GM18909 (cell line): ENCODE data around the gene ZNF581.

Source experiments
- ATAC-seq: cut with Tn5 transposase; IDR thresholded peaks from one replicate; pipeline ENCODE4 v1.9.1; 2021; ENCODE audit warnings: mild to moderate bottlenecking; ENCODE audit not compliant: unreplicated experiment, poor library complexity

The ZNF581 gene

DNA sequence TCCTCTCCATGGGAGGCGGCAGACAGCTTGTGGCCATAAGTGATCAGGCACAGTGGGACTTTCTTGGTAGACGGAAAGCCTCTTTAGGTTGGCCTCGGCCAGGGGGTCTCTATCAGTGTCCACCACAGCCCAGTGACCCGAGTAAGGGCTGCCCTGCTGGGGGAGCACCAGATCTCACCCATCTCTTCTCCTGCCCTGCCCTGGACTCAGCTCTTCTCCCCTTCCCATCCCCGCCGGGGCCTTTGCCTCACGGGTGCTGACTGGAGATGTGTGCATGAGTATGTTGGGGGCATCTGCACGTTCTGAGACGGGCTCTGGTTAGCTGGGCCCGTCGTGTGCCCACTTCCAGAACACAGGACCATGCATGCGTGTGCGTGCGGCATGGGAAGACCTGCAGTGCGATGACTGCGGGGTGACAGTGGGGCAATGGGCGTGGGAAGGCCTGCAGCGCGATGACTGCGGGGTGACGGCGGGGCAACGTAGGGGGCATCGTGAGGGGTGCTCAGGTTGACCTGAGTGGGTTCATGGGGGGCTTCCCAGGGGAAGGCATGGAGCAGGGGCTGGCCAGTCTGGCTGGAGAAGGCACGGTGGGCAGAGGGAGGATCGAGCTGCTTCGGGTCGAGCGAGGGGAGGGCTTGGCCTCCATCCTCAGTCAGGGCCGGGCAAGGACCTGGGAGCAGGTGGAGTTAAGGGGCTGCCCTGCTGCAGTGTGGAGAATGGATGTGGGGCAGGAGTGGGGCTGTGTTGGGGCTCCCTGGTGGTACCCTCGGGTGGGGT, 47.5 kb downstream of the ZNF581 start:
- no peak for ATAC-seq

GRCh38 chr19:55691561-55692481, 48.4 kb downstream of the ZNF581 start:
- no peak for ATAC-seq

- ATAC-seq, result no peak
Observed at GRCh38 chr19:55692681-55693081, 49.2 kb downstream of the ZNF581 start.

GRCh38 chr19:55693336-55693974, 50.0 kb downstream of the ZNF581 start:
- ATAC-seq, result no peak

GRCh38 chr19:55694241-55694655, 50.8 kb downstream of the ZNF581 start:
- ATAC-seq, result no peak

DNA sequence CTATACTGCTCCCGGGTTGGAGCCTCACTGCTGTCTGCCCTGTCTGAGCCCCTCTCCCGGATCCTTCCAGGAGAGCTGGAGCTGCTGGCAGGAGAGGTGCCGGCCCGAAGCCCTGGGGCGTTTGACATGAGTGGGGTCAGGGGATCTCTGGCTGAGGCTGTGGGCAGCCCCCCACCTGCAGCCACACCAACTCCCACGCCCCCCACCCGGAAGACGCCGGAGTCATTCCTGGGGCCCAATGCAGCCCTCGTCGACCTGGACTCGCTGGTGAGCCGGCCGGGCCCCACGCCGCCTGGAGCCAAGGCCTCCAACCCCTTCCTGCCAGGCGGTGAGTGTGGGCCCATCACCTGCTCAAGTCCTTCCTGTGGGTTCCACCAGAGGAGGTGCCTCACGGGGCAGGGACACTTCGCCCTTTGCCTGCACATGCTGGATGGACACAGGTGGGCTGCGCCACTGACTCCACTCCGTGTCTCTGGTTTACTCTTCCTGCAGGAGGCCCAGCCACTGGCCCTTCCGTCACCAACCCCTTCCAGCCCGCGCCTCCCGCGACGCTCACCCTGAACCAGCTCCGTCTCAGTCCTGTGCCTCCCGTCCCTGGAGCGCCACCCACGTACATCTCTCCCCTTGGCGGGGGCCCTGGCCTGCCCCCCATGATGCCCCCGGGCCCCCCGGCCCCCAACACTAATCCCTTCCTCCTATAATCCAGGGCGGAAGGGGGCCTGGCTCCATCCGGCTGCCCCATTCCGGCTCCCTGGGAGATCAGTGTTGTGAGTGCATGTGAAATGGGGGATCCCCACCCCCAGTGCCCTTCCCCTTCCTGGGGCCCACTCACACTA, 51.4 kb downstream of the ZNF581 start:
- no peak for ATAC-seq
